Testis (tissue), 3 donors: ENCODE results near the gene SLC22A12. TPM values are rescaled to one million over a fixed set of nuclear protein-coding genes. Genes with fewer than 3 reads are reported as not detected.

Source experiments
- DNase-seq: peaks from one replicate; pipeline ENCODE4 v3.0.0-alpha.2; 2019
- H3K27ac ChIP-seq, 2 donors: fragments of 200-600 bp; sonication (generic); one replicate each; pipeline ENCODE4 v1.5.1; 2019
- H3K27me3 ChIP-seq: fragments of 200-600 bp; sonication (generic); one replicate; pipeline ENCODE4 v1.5.1; 2019
- H3K36me3 ChIP-seq: fragments of 200-600 bp; sonication (generic); one replicate; pipeline ENCODE4 v1.5.1; 2017; ENCODE audit warnings: low read depth; ENCODE audit errors: missing control alignments
- H3K4me1 ChIP-seq: fragments of 200-600 bp; sonication (generic); one replicate; pipeline ENCODE4 v1.5.1; 2019
- H3K4me3 ChIP-seq, 2 donors: fragments of 200-600 bp; sonication (generic); one replicate each; pipeline ENCODE4 v1.5.1; 2017 to 2019
- H3K9me3 ChIP-seq: fragments of 200-600 bp; sonication (generic); one replicate; pipeline ENCODE4 v1.5.1; 2017
- CTCF ChIP-seq, 3 experiments: fragments of 450-650 bp in 2 of 3; fragments of 200-600 bp in 1 of 3; sonication (generic) in 1 of 3; IDR thresholded peaks; one replicate each; pipeline ENCODE4 v1.5.1; 2016 to 2019; ENCODE audit warnings: antibody characterized with exemption in 3 of 3, mild to moderate bottlenecking in 2 of 3, moderate library complexity in 1 of 3
- POLR2A ChIP-seq: fragments of 450-650 bp; IDR thresholded peaks from one replicate; pipeline ENCODE4 v1.6.1; 2017; ENCODE audit warnings: antibody characterized with exemption, mild to moderate bottlenecking, moderate library complexity
- WGBS, 2 donors: methylation state at CpG; one replicate each; pipeline ENCODE4 v1.1.5; 2018; 5-methylcytosine and 5-hydroxymethylcytosine counted together
- intact Hi-C: fragments of 100-400 bp; cut with DNase I; formaldehyde crosslinking; loops from one replicate; pipeline ENCODE4 v1.15.1; 2023; ENCODE audit warnings: low total_unique reads
- polyA plus RNA-seq: library from polyadenylated mRNA; stranded (reverse); fragments of 350-450 nt; fragmentation: Illumina TruSeq; extraction: RNeasy Lipid Tissue Mini Kit (QIAGEN cat#74804); gene quantifications from one replicate; pipeline ENCODE4 v1.2.3, GENCODE V29; 2014; ENCODE audit warnings: low read depth, low replicate concordance; ENCODE audit not compliant: insufficient read depth
- total RNA-seq, 2 donors: library from RNA; depleted of rRNA; stranded (reverse); fragments of >200 nt; gene quantifications; one replicate each; pipeline ENCODE4 v1.2.3, GENCODE V29; 2016

SLC22A12 gene
- total and polyA plus RNA-seq, 3 donors from 2014 or later, result not detected

- no peaks in the 10 kb centered on the region for H3K36me3 ChIP-seq
- H3K4me3 ChIP-seq, result no peak overlapping the region
- no peak overlapping the region for H3K27ac ChIP-seq
- intact Hi-C loops, result no loop called here
- TF ChIP-seq CTCF (IDR thresholded peaks at IDR 0.05), result no peak
- no peak for TF ChIP-seq POLR2A
- no peaks in the 10 kb centered on the region for H3K27me3 ChIP-seq
- DNase-seq, result no peak
- no peaks in the 10 kb centered on the region for H3K9me3 ChIP-seq
- no peaks in the 10 kb centered on the region for H3K4me1 ChIP-seq
- WGBS, 2 donors, result 79 to 82% methylated on average over 15 to 36 of the region's 36 CpGs
Observed at GRCh38 chr11:64591257-64592233, 525 bp downstream of the SLC22A12 start.

- WGBS, 2 donors, result 98 to 100% methylated on average over 2 to 3 of the region's 3 CpGs
- no peak overlapping the region for H3K4me3 ChIP-seq
Observed at GRCh38 chr11:64592234-64592615, 1.2 kb downstream of the SLC22A12 start.

GRCh38 chr11:64592656-64593055 lies 1.6 kb downstream of the SLC22A12 start:
- H3K4me3 ChIP-seq, result no peak overlapping the region
- 93 to 94% methylated on average over 4 to 9 of the region's 9 CpGs for whole genome bisulfite sequencing, 2 donors
- no peaks in the 10 kb centered on the region for H3K4me1 ChIP-seq
- no peaks in the 10 kb centered on the region for H3K36me3 ChIP-seq
- H3K27ac ChIP-seq, result no peak overlapping the region
- no peaks in the 10 kb centered on the region for H3K27me3 ChIP-seq
- intact Hi-C loops, result no loop called here
- no peak for TF ChIP-seq CTCF (IDR thresholded peaks at IDR 0.05)
- TF ChIP-seq POLR2A, result no peak
- H3K9me3 ChIP-seq, result no peaks in the 10 kb centered on the region
- DNase-seq, result no peak

More at GRCh38 chr11:64592234-64592615, 1.2 kb downstream of the SLC22A12 start:
- intact Hi-C loops, result no loop called here
- Histone ChIP-seq H3K36me3 (no peaks in the 10 kb centered on the region), H3K27me3 (no peaks in the 10 kb centered on the region), H3K9me3 (no peaks in the 10 kb centered on the region), H3K27ac (no peak overlapping the region), H3K4me1 (no peaks in the 10 kb centered on the region)
- TF ChIP-seq CTCF (IDR thresholded peaks at IDR 0.05), result no peak
- TF ChIP-seq POLR2A, result no peak
- DNase-seq, result no peak

GRCh38 chr11:64593156-64594105 lies 2.4 kb downstream of the SLC22A12 start:
- TF ChIP-seq CTCF (IDR thresholded peaks at IDR 0.05) (no peak), POLR2A (no peak)

More at GRCh38 chr11:64593156-64594105, 2.4 kb downstream of the SLC22A12 start:
- WGBS, 2 donors, result 87 to 89% methylated on average over 27 to 32 of the region's 32 CpGs
- H3K4me1 ChIP-seq, result no peaks in the 10 kb centered on the region
- H3K27me3 ChIP-seq, result no peaks in the 10 kb centered on the region
- no peak for DNase-seq
- no peaks in the 10 kb centered on the region for H3K9me3 ChIP-seq
- no peaks in the 10 kb centered on the region for H3K36me3 ChIP-seq
- H3K4me3 ChIP-seq, result no peak overlapping the region
- intact Hi-C loops, result no loop called here
- no peak overlapping the region for H3K27ac ChIP-seq
